ENCODE data around the gene PRG2. TPM values are rescaled to one million over a fixed set of nuclear protein-coding genes. Genes with fewer than 3 reads are reported as not detected.
"Not testable (repeated sequence)": the region's sequence is repeated elsewhere in the genome, so short reads cannot be mapped to it uniquely, and the experiment has no call there.

PRG2 gene
- total and polyA plus RNA-seq, 4 donors, result 0.15 to 0.84 (median 0.39) TPM; not detected in 1

DNA sequence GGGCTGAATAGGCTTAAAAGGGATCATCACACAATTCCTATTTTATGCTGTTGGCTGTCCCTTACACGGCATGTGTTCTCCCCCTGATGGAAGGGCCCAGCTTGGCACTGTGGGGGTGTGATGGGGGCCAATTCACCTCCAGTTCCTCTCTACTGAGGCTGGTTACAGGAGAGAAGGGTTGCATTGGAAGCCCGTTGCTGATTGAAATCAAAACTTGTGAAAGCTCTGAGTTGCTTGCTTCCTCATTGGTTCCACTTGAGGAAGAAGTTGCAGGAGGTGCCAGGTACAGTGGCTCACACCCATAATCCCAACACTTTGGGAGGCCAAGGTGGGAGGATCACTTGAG is 13.3 kb upstream of the PRG2 start:
- WGBS, 2 donors, result 89 to 98% methylated on average over 2 of the region's 2 CpGs
- H3K4me3 ChIP-seq (ENCODE audit: low read length in 2 of 2), result no peak overlapping the region
- ATAC-seq (ENCODE audit: low FRiP score), result no peak

GRCh38 chr11:57403003-57403801 is 12.8 kb upstream of the PRG2 start:
- ATAC-seq (ENCODE audit: low FRiP score); H3K36me3 ChIP-seq (ENCODE audit: control insufficient read depth in 1 of 2, insufficient read depth in 2 of 2, low read length in 1 of 2); intact Hi-C loops (cut with DNase I); H3K27ac ChIP-seq (ENCODE audit: low read depth in 1 of 2, low read length in 2 of 2); H3K4me3 ChIP-seq (ENCODE audit: low read length in 2 of 2); H3K9me3 ChIP-seq (ENCODE audit: control insufficient read depth, low read length); DNase-seq; H3K4me1 ChIP-seq (ENCODE audit: control insufficient read depth in 1 of 2, insufficient read depth in 2 of 2, low read length in 2 of 2); H3K27me3 ChIP-seq (ENCODE audit: control insufficient read depth in 1 of 2, insufficient read depth in 2 of 2, low read length in 1 of 2): not testable (repeated sequence)
- 78 to 83% methylated on average over 6 of the region's 6 CpGs for WGBS, 2 donors

More for the DNA sequence above, 13.3 kb upstream of the PRG2 start:
- Histone ChIP-seq H3K27ac (ENCODE audit: low read depth in 1 of 2, low read length in 2 of 2) (no peak overlapping the region), H3K27me3 (ENCODE audit: control insufficient read depth in 1 of 2, insufficient read depth in 2 of 2, low read length in 1 of 2) (no peaks in the 10 kb centered on the region), H3K4me1 (ENCODE audit: control insufficient read depth in 1 of 2, insufficient read depth in 2 of 2, low read length in 2 of 2) (no peaks in the 10 kb centered on the region), H3K36me3 (ENCODE audit: control insufficient read depth in 1 of 2, insufficient read depth in 2 of 2, low read length in 1 of 2) (peaks cover 4% of the 10 kb centered on the region in 2 donors), H3K9me3 (ENCODE audit: control insufficient read depth, low read length) (no peaks in the 10 kb centered on the region)
- intact Hi-C loops (cut with DNase I), result no loop called here
- no peak for DNase-seq

- Histone ChIP-seq H3K27ac (ENCODE audit: low read depth in 1 of 2, low read length in 2 of 2) (no peak overlapping the region), H3K9me3 (ENCODE audit: control insufficient read depth, low read length) (no peaks in the 10 kb centered on the region), H3K4me1 (ENCODE audit: control insufficient read depth in 1 of 2, insufficient read depth in 2 of 2, low read length in 2 of 2) (no peaks in the 10 kb centered on the region), H3K36me3 (ENCODE audit: control insufficient read depth in 1 of 2, insufficient read depth in 2 of 2, low read length in 1 of 2) (peaks cover 0 to under 1% of the 10 kb centered on the region in 2 donors), H3K4me3 (ENCODE audit: low read length in 2 of 2) (no peak overlapping the region), H3K27me3 (ENCODE audit: control insufficient read depth in 1 of 2, insufficient read depth in 2 of 2, low read length in 1 of 2) (no peaks in the 10 kb centered on the region)
- no peak for DNase-seq
- ATAC-seq (ENCODE audit: low FRiP score), result no peak
- intact Hi-C loops (cut with DNase I), result no loop called here
- WGBS, 2 donors, result 51 to 63% methylated on average over 6 of the region's 6 CpGs
These were observed 11.9 kb upstream of the PRG2 start for GRCh38 chr11:57402188-57403002.

DNA sequence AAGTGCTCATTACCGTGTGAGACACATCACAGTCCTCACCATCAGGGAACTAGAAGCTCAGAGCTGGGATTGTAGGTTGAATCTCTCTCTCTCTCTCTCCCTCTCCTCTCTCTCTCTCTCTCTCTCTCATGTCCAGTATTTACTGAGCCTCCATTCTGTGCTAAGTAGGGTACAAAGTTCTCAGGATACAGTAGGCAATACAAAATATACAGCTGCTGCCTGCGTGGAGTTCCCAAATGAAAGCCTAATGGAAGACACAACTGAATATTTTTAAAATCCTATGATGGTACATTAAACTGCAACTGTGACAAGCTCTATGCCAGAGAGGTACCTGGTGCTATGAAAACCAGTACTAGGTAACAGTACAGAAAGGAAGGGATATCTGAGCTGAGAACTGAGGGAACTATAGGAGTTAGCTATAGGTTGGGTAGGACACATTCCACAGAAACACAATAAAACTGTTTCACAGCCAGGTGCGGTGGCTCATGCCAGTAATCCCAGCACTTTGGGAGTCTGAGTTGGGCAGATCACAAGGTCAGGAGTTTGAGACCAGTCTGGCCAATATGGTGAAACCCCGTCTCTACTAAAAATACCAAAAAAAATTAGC is 9.6 kb upstream of the PRG2 start:
- Histone ChIP-seq H3K4me3 (ENCODE audit: low read length in 2 of 2) (no peak overlapping the region), H3K27me3 (ENCODE audit: control insufficient read depth in 1 of 2, insufficient read depth in 2 of 2, low read length in 1 of 2) (no peaks in the 10 kb centered on the region), H3K36me3 (ENCODE audit: control insufficient read depth in 1 of 2, insufficient read depth in 2 of 2, low read length in 1 of 2) (no peaks in the 10 kb centered on the region), H3K9me3 (ENCODE audit: control insufficient read depth, low read length) (no peaks in the 10 kb centered on the region), H3K27ac (ENCODE audit: low read depth in 1 of 2, low read length in 2 of 2) (no peak overlapping the region), H3K4me1 (ENCODE audit: control insufficient read depth in 1 of 2, insufficient read depth in 2 of 2, low read length in 2 of 2) (no peaks in the 10 kb centered on the region)
- ATAC-seq (ENCODE audit: low FRiP score) (no peak), DNase-seq (no peak)
- 77 to 79% methylated on average over 4 of the region's 4 CpGs for WGBS, 2 donors
- intact Hi-C loops (cut with DNase I), result no loop called here

DNA sequence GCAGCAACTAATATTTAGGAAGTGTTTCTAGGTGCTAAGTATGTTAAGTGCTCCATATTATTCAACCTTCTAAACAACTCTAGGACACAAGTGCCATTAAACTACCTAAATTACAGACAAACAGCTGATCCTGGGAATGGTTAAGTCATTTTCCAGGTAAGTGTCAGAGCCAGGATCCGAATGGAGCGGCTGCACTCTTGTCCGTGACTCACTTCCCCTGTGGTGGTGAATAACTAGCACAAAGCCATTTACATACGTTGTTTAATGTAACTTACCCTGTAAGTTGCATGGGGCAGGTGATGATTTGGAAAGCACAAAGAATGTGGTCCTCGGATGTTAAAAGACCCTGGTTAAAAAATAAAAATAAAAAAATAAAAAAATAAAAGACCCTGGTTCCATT is 8.8 kb upstream of the PRG2 start:
- Histone ChIP-seq H3K4me3 (ENCODE audit: low read length in 2 of 2) (no peak overlapping the region), H3K27me3 (ENCODE audit: control insufficient read depth in 1 of 2, insufficient read depth in 2 of 2, low read length in 1 of 2) (no peaks in the 10 kb centered on the region), H3K9me3 (ENCODE audit: control insufficient read depth, low read length) (no peaks in the 10 kb centered on the region), H3K4me1 (ENCODE audit: control insufficient read depth in 1 of 2, insufficient read depth in 2 of 2, low read length in 2 of 2) (no peaks in the 10 kb centered on the region), H3K27ac (ENCODE audit: low read depth in 1 of 2, low read length in 2 of 2) (no peak overlapping the region), H3K36me3 (ENCODE audit: control insufficient read depth in 1 of 2, insufficient read depth in 2 of 2, low read length in 1 of 2) (no peaks in the 10 kb centered on the region)
- intact Hi-C loops (cut with DNase I), result no loop called here
- DNase-seq, result no peak
- WGBS, 2 donors, result 69 to 73% methylated on average over 5 of the region's 5 CpGs
- ATAC-seq (ENCODE audit: low FRiP score), result no peak

GRCh38 chr11:57397394-57397990 is 7.0 kb upstream of the PRG2 start:
- Histone ChIP-seq H3K27me3 (ENCODE audit: control insufficient read depth in 1 of 2, insufficient read depth in 2 of 2, low read length in 1 of 2) (no peaks in the 10 kb centered on the region), H3K36me3 (ENCODE audit: control insufficient read depth in 1 of 2, insufficient read depth in 2 of 2, low read length in 1 of 2) (no peaks in the 10 kb centered on the region), H3K4me3 (ENCODE audit: low read length in 2 of 2) (no peak overlapping the region), H3K27ac (ENCODE audit: low read depth in 1 of 2, low read length in 2 of 2) (no peak overlapping the region), H3K4me1 (ENCODE audit: control insufficient read depth in 1 of 2, insufficient read depth in 2 of 2, low read length in 2 of 2) (no peaks in the 10 kb centered on the region), H3K9me3 (ENCODE audit: control insufficient read depth, low read length) (no peaks in the 10 kb centered on the region)
- intact Hi-C loops (cut with DNase I), result no loop called here
- ATAC-seq (ENCODE audit: low FRiP score) (no peak), DNase-seq (no peak)
- 80 to 82% methylated on average over 4 of the region's 4 CpGs for WGBS, 2 donors

GRCh38 chr11:57396744-57397143 is 6.3 kb upstream of the PRG2 start:
- H3K4me1 ChIP-seq (ENCODE audit: control insufficient read depth in 1 of 2, insufficient read depth in 2 of 2, low read length in 2 of 2), result no peaks in the 10 kb centered on the region
- ATAC-seq (ENCODE audit: low FRiP score) (no peak), DNase-seq (no peak)
- H3K9me3 ChIP-seq (ENCODE audit: control insufficient read depth, low read length), result no peaks in the 10 kb centered on the region
- 61 to 62% methylated on average over 2 of the region's 2 CpGs for WGBS, 2 donors
- no peaks in the 10 kb centered on the region for H3K27me3 ChIP-seq (ENCODE audit: control insufficient read depth in 1 of 2, insufficient read depth in 2 of 2, low read length in 1 of 2)
- H3K4me3 ChIP-seq (ENCODE audit: low read length in 2 of 2), result no peak overlapping the region
- intact Hi-C loops (cut with DNase I), result no loop called here
- no peaks in the 10 kb centered on the region for H3K36me3 ChIP-seq (ENCODE audit: control insufficient read depth in 1 of 2, insufficient read depth in 2 of 2, low read length in 1 of 2)
- H3K27ac ChIP-seq (ENCODE audit: low read depth in 1 of 2, low read length in 2 of 2), result no peak overlapping the region

GRCh38 chr11:57395905-57396623 is 5.6 kb upstream of the PRG2 start:
- intact Hi-C loops (cut with DNase I), result no loop called here
- H3K27me3 ChIP-seq (ENCODE audit: control insufficient read depth in 1 of 2, insufficient read depth in 2 of 2, low read length in 1 of 2), result no peaks in the 10 kb centered on the region
- WGBS, 2 donors, result 80 to 81% methylated on average over 11 of the region's 11 CpGs
- no peaks in the 10 kb centered on the region for H3K36me3 ChIP-seq (ENCODE audit: control insufficient read depth in 1 of 2, insufficient read depth in 2 of 2, low read length in 1 of 2)
- ATAC-seq (ENCODE audit: low FRiP score) (no peak), DNase-seq (no peak)
- H3K4me1 ChIP-seq (ENCODE audit: control insufficient read depth in 1 of 2, insufficient read depth in 2 of 2, low read length in 2 of 2), result no peaks in the 10 kb centered on the region
- no peak overlapping the region for H3K27ac ChIP-seq (ENCODE audit: low read depth in 1 of 2, low read length in 2 of 2)
- no peaks in the 10 kb centered on the region for H3K9me3 ChIP-seq (ENCODE audit: control insufficient read depth, low read length)
- H3K4me3 ChIP-seq (ENCODE audit: low read length in 2 of 2), result no peak overlapping the region

Data from aorta (tissue), 5 donors.